Fibroblast of the aortic adventitia (primary cell): ENCODE results near the gene SSH3. TPM values are rescaled to one million over a fixed set of nuclear protein-coding genes. Genes with fewer than 3 reads are reported as not detected.

ENCODE experiments used
- DNase-seq: peaks from one replicate; pipeline ENCODE4 v3.0.0-alpha.2; 2010; ENCODE audit warnings: low read depth
- H3K4me3 ChIP-seq: 2 replicates; pipeline ENCODE4 v1.5.1; 2011; ENCODE audit warnings: low read depth, mild to moderate bottlenecking, control low read depth, low read length, moderate library complexity
- total RNA-seq: library from RNA; depleted of rRNA; stranded (reverse); fragments of >200 nt; gene quantifications from 2 replicates; pipeline ENCODE4 v1.2.3, GENCODE V29; 2012; ENCODE audit warnings: low replicate concordance
- TF ChIP-seq, protein P1 (sequence below): IDR thresholded peaks from 2 replicates; pipeline ENCODE4 v1.5.1; 2011; ENCODE audit warnings: mild to moderate bottlenecking, low read length, control low read depth, inconsistent platforms; ENCODE audit not compliant: insufficient read depth

Gene SSH3
- total RNA-seq, 1 donor = 11.7 TPM

DNA sequence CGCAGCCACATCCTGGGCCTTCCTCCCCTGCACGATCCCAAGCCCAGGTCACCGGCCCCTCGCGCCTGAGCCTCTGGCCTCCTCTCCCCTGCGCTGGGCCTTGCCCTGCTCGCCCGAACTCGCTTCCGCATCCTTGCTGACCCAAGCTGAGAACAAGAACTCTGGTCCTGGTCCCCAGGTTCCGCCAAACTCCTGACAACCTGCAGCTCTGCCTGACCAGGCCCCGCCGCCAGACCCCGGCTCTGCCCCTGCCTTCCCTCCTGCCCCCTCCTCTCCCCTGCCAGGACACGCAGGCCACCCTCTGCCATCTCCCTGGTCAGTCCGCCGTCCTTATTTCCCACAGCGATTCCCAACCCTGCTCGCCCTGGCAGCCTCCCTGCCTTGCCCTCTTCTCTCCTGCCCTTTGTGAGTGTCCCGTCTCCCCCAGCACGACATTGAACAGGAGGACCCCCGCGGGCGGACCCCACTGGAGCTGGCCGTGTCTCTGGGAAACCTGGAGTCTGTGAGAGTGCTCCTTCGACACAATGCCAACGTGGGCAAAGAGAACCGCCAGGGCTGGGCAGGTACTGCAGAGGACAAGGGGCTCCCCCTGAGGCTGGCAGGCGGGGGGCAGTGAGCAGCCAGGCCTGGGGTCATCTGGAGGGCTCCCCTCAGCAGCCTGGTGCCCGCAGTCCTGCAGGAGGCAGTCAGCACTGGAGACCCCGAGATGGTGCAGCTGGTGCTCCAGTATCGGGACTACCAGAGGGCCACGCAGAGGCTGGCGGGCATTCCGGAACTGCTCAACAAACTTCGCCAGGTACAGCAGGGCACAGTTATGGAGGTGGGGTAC is 13.5 kb upstream of the SSH3 start:
- H3K4me3 ChIP-seq = peak overlapping the region; percentile 84
- DNase-seq = no peak
- TF ChIP-seq, protein P1, sequence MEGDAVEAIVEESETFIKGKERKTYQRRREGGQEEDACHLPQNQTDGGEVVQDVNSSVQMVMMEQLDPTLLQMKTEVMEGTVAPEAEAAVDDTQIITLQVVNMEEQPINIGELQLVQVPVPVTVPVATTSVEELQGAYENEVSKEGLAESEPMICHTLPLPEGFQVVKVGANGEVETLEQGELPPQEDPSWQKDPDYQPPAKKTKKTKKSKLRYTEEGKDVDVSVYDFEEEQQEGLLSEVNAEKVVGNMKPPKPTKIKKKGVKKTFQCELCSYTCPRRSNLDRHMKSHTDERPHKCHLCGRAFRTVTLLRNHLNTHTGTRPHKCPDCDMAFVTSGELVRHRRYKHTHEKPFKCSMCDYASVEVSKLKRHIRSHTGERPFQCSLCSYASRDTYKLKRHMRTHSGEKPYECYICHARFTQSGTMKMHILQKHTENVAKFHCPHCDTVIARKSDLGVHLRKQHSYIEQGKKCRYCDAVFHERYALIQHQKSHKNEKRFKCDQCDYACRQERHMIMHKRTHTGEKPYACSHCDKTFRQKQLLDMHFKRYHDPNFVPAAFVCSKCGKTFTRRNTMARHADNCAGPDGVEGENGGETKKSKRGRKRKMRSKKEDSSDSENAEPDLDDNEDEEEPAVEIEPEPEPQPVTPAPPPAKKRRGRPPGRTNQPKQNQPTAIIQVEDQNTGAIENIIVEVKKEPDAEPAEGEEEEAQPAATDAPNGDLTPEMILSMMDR = no peak

DNA sequence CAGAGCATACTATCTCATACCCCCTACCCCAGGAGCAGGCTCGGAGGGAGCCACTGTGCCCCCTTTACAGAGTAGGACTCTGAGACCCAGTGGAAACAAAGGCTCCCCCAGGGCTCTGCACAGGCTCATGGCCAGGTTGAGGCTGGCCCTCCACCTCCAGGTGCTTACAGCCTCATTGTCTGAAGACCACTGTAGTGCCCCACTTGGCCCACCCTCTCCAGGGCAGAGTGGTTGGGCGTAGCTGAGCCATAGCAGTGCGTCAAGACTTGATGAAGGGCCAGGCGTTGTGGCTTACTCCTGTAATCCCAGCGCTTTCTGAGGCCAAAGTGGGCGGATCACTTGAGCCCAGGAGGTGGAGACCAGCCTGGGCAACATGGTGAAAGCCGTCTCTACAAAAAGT is 12.5 kb upstream of the SSH3 start:
- TF ChIP-seq, protein P1 = no peak
- H3K4me3 ChIP-seq = peak overlapping the region; percentile 84
- DNase-seq = peak; percentile 90

DNA sequence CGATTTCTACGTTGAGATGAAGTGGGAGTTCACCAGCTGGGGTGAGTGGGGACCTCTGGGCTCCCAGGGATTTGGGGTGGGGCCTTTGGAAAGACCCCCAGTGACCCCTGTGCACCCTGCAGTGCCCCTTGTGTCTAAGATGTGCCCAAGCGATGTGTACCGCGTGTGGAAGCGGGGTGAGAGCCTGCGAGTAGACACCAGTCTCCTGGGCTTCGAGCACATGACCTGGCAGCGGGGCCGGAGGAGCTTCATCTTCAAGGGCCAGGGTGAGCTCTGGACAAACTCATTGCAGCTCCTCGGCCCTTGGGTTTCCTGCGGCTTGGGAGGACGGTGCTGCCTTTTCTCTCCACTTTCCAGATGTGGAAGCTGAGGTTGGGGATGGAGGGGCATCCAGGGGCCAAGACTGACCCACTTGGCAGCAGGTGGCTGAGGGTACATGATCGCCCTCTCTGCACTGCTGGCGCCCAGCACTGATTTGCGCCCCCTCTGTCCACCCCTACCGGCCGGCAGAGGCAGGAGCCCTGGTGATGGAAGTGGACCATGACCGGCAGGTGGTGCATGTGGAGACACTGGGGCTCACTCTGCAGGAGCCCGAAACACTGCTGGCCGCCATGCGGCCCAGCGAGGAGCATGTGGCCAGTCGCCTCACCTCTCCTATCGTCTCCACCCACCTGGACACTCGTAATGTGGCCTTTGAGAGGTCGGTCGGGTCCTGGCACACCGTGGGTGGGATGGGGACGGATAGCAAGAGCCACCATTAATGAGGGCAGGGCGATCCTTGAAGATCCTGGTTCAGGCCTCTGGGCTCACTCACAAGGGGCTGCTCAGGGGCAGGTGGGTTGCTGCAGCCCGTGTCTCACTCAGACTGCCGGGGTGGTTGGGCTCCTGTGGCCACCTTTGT is 11.6 kb upstream of the SSH3 start:
- no peak overlapping the region for H3K4me3 ChIP-seq
- no peak for DNase-seq
- TF ChIP-seq, protein P1 = no peak

DNA sequence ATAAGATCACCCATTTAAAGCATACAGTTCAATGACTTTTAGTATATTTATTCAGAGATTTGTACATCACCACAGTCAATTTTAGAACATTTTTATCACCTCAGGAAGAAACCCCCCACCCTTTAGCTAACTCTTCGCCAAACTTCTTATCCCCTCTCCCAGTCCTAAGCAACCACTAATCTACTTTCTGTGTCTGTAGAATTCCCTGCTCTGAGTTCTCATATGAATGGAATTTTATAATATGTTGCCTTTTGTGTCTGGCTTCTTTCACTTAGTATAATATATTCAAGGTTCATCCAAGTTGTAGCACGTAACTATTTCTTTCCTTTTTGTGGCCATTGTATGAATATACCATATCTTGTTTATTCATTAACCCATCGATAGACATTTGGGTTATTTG is 10.7 kb upstream of the SSH3 start:
- TF ChIP-seq, protein P1 = no peak
- H3K4me3 ChIP-seq = no peak overlapping the region
- DNase-seq = peak; percentile 31

DNA sequence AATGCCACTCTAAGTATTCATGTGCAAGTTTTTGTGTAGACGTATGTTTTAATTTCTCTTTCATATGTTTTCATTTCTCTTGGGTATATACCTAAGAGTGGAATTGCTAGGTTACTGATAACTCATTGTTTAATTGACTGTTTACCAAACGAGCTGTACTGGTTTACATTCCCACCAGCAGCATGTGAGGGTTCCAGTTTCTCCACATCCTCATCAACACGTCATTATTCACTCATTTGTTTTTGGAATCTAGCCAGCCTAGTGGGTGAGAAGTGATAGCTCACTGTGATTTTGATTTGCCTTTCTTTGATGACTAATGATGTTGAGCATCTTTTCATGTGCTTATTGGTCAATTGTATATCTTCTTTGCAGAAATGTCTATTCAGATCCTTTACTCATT is 10.2 kb upstream of the SSH3 start:
- H3K4me3 ChIP-seq = no peak overlapping the region
- no peak for DNase-seq
- TF ChIP-seq, protein P1 = no peak

DNA sequence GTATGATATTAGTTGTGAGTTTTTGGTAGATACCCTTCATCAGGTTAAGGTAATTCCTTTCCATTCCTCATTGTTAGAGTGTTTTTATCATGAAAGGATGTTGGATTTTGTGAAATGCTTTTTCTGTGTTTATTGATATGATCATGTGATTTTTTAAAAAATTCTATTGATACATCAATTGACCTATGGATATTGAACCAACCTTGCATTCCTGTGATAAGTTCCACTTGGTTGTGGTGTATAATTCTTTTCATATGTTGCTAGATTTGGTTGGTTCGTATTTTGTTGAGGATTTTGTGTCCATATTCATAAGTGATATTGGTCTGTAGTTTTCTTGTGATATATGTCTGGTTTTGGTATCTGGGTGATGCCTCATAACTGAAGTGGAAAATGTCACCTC is 7.5 kb upstream of the SSH3 start:
- TF ChIP-seq, protein P1 = no peak
- DNase-seq = peak; percentile 35
- H3K4me3 ChIP-seq = no peak overlapping the region
